ENCODE results near the gene AGRN. TPM values are rescaled to one million over a fixed set of nuclear protein-coding genes. Genes with fewer than 3 reads are reported as not detected.
"Not testable (repeated sequence)": the region's sequence is repeated elsewhere in the genome, so short reads cannot be mapped to it uniquely, and the experiment has no call there.

Gene AGRN
- total RNA-seq, 1 donor from 2014 or later, result 14.1 TPM

GRCh38 chr1:1090424-1091343 lies 70.8 kb downstream of the AGRN start:
- intact Hi-C loops (cut with DNase I), result no loop called here
- DNase-seq (ENCODE audit: missing footprints), result no peak
- ATAC-seq, result no peak

- ATAC-seq, result no peak
- intact Hi-C loops (cut with DNase I), result no loop called here
- no peak for DNase-seq (ENCODE audit: missing footprints)
These were observed 71.6 kb downstream of the AGRN start for GRCh38 chr1:1091344-1092148.

- ATAC-seq (no peak), DNase-seq (ENCODE audit: missing footprints) (no peak)
- intact Hi-C loops (cut with DNase I), result no loop called here
These were observed 72.4 kb downstream of the AGRN start for GRCh38 chr1:1092149-1092855.

DNA sequence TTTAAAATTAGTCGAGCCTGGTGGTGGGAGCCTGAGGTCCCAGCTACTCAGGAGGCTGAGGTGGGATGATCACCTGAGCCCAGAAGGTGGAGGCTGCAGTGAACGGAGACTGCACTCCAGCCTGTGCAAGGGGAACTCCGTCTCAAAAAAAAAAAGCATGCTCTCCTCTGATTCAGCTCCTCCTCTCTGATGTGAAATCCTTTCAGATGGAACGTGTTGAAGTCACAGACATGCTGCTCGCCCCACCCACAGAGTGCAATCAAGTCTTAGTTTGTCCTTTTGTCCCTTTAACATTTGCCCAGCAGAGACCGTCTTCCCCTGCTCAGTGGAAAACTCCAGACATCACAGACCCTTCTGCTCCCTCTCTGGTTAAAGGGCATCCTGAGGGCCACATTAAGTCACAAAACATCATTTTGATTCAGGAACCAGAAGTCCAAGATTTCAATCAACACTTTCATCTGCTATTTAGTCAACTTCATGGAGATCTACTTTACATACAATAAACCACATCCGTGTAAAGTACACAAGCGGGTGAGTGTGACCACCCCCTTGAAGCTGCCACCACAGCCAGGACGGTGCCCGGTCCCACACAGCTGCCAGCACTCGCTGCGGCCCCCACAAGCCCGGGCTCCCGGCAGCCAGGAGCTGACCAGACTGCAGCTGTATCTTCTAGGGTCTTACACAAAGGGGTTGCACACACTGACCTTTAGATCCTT lies 73.1 kb downstream of the AGRN start:
- intact Hi-C loops (cut with DNase I), result no loop called here
- no peak for DNase-seq (ENCODE audit: missing footprints)
- no peak for ATAC-seq

DNA sequence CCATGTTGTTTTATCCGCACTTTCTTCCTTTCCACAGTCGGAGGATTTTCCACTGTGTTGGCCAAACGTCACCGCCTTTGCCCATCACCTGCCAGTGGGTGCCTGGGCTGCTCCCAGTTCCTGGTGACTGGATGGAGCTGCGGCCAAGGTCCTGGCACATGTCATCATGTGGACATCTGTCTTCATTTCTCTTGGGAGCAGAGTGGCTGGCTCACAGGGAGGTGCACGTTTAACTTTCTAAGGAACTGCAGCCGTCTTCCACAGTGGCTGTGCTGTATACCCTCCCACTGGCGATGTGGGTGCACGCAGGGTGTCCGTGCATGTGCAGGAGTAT lies 73.7 kb downstream of the AGRN start:
- DNase-seq (ENCODE audit: missing footprints), result no peak
- no peak for ATAC-seq
- intact Hi-C loops (cut with DNase I), result no loop called here

DNA sequence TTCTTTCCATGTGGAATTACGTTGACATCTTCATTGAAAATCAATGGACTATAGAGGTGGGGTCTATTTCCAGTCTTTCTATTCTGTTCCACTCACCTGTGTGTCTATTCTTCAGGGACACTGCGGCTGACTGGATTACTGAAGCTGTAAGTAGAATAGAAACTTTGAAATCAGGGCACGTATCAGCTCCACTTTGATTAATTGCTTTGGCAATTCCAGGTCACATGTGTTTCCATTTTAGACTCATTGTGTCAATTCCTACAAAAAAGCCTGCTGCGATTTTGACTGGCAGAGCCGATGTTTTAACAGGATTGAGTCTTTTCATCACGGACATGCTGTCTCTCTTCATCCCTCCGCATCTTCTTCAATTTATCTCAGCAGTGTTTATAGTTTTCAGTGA lies 75.1 kb downstream of the AGRN start:
- DNase-seq (ENCODE audit: missing footprints) (no peak), ATAC-seq (no peak)
- intact Hi-C loops (cut with DNase I), result no loop called here

- intact Hi-C loops (cut with DNase I); ATAC-seq; DNase-seq (ENCODE audit: missing footprints): not testable (repeated sequence)
These were observed 76.2 kb downstream of the AGRN start for GRCh38 chr1:1096136-1096535.

- intact Hi-C loops (cut with DNase I), result no loop called here
- no peak for ATAC-seq
- DNase-seq (ENCODE audit: missing footprints), result no peak
These were observed 78.9 kb downstream of the AGRN start for GRCh38 chr1:1098681-1099421.

DNA sequence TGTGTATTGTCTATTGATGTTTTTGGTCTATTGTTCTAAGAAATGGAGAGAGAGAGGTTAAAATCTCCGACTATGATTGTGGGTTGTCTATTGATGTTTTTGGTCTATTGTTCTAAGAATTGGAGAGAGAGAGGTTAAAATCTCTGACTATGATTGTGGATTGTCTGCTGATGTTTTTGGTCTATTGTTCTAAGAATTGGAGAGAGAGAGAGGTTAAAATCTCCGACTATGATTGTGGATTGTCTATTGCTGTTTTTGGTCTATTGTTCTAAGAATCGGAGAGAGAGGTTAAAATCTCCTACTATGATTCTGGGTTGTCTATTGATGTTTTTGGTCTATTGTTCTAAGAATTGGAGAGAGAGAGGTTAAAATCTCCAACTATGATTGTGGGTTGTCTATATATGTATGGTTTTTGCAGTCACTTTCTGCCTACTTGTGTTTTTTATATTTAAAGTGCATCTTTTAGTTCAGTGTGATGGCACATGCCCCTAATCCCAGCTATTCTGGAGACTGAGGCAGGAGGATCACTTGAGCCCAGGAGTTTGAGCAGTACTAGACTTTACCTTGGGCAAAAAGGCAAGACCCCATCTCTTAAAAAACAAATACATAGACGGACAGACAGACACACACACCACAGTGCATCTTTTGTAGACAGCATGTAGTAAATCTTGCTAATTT lies 79.7 kb downstream of the AGRN start:
- ATAC-seq (no peak), DNase-seq (ENCODE audit: missing footprints) (no peak)
- intact Hi-C loops (cut with DNase I), result no loop called here

- no peak for ATAC-seq
- DNase-seq (ENCODE audit: missing footprints), result no peak
- intact Hi-C loops (cut with DNase I), result no loop called here
These were observed 80.4 kb downstream of the AGRN start for GRCh38 chr1:1100296-1100695.

DNA sequence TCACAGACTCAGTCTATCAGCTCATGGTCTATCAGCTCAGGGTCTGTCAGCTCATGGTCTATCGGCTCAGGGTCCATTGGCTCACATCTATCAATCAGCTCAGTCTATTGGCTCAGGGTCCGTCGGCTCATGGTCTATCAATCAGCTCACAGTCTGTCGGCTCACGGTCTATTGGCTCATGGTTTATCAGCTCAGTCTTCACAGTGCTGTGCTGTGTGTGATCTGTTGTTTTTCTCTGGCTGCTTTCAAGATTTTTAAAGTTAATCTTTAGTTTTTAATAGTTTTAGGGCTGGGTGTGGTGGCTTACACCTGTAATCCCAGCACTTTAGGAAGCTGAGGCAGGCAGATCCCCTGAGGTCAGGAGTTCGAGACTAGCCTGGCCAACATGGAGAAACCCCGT lies 81.6 kb downstream of the AGRN start:
- intact Hi-C loops (cut with DNase I), result no loop called here
- ATAC-seq (no peak), DNase-seq (ENCODE audit: missing footprints) (no peak)

DNA sequence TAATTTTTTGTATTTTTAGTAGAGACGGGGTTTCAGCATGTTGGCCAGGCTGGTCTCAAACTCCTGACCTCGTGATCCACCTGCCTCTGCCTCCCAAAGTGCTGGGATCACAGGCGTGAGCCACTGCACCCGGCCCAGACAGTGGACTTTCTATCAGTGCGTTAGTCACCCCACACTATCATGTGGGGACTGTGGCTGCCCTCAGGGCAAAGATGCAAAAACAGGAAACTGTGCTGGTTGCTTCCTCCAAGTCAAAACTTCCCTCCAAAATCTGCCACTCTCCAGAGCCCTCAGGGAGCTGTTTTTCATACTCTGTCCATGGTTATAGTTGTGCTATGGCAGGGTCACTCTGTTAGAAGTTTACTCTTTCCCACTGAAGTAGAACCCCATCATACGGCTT lies 84.2 kb downstream of the AGRN start:
- intact Hi-C loops (cut with DNase I); DNase-seq (ENCODE audit: missing footprints); ATAC-seq: not testable (repeated sequence)

Other genes starting within 250 kb of the AGRN start
- gene SAMD11, start 96.2 kb upstream of the AGRN start, total RNA-seq, result 1.7 TPM
- gene NOC2L, start 60.9 kb upstream of the AGRN start, total RNA-seq, result 41.7 TPM
- 7.0 TPM for gene KLHL17, start 59.5 kb upstream of the AGRN start, total RNA-seq
- not detected for gene PLEKHN1, start 53.6 kb upstream of the AGRN start, total RNA-seq
- 174 TPM for gene PERM1, start 38.0 kb upstream of the AGRN start, total RNA-seq
- gene HES4, start 20.0 kb upstream of the AGRN start, total RNA-seq, result 36.7 TPM
- 19.2 TPM for gene ISG15, start 6.6 kb upstream of the AGRN start, total RNA-seq
- gene RNF223, start 54.2 kb downstream of the AGRN start, total RNA-seq, result not detected
- 2.9 TPM for gene C1orf159, start 96.0 kb downstream of the AGRN start, total RNA-seq
- 0.24 TPM for gene TTLL10, start 153.8 kb downstream of the AGRN start, total RNA-seq
- not detected for gene TNFRSF18, start 186.5 kb downstream of the AGRN start, total RNA-seq
- 1.4 TPM for gene TNFRSF4, start 194.0 kb downstream of the AGRN start, total RNA-seq
- 125 TPM for gene SDF4, start 211.9 kb downstream of the AGRN start, total RNA-seq
- gene B3GALT6, start 212.1 kb downstream of the AGRN start, total RNA-seq, result 8.3 TPM
- gene C1QTNF12, start 226.6 kb downstream of the AGRN start, total RNA-seq, result 0.57 TPM

Measured in Right ventricle myocardium inferior (tissue), 1 donor.